ENCODE measurements around the gene CCDC30.
"Not testable (repeated sequence)": the region's sequence is repeated elsewhere in the genome, so short reads cannot be mapped to it uniquely, and the experiment has no call there.

CCDC30 gene

GRCh38 chr1:42613803-42614131, 150.7 kb downstream of the CCDC30 start:
- Histone ChIP-seq H3K4me3 (ENCODE audit: low read length in 2 of 2) (no peak overlapping the region), H3K36me3 (ENCODE audit: control insufficient read depth in 2 of 2, insufficient read depth in 2 of 2, low read length in 2 of 2) (no peaks in the 10 kb centered on the region), H3K27ac (ENCODE audit: low read depth in 2 of 2, low read length in 2 of 2) (no peak overlapping the region), H3K9me3 (ENCODE audit: control insufficient read depth in 2 of 2, low read length in 2 of 2) (no peaks in the 10 kb centered on the region), H3K9ac (ENCODE audit: low read depth in 1 of 2, low read length in 2 of 2) (no peak overlapping the region), H3K4me1 (ENCODE audit: control insufficient read depth in 2 of 2, insufficient read depth in 2 of 2, low read length in 2 of 2) (no peaks in the 10 kb centered on the region), H3K27me3 (ENCODE audit: control insufficient read depth in 2 of 2, insufficient read depth in 2 of 2, low read length in 2 of 2) (no peaks in the 10 kb centered on the region)

DNA sequence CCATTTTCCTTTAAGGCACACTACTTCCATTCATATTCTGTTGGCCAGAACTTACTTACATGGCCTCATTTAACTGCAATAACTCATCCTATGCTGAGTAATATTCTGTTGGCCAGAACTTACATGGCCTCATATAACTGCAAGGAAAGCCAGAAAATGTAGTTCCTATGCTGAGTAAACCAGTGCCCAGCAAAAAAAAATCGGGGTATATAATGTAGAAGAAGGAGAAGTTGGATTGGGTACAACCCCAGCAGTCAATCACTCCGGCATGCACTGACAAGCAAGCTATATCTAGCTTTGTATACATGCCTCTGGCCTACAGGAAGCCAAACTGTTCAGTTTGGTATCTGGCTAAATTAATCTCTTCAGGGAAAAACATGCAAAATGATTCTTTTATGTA, 155.8 kb downstream of the CCDC30 start:
- Histone ChIP-seq H3K4me3 (ENCODE audit: low read length in 2 of 2) (no peak overlapping the region), H3K9ac (ENCODE audit: low read depth in 1 of 2, low read length in 2 of 2) (no peak overlapping the region), H3K27ac (ENCODE audit: low read depth in 2 of 2, low read length in 2 of 2) (no peak overlapping the region), H3K36me3 (ENCODE audit: control insufficient read depth in 2 of 2, insufficient read depth in 2 of 2, low read length in 2 of 2) (no peaks in the 10 kb centered on the region), H3K27me3 (ENCODE audit: control insufficient read depth in 2 of 2, insufficient read depth in 2 of 2, low read length in 2 of 2) (no peaks in the 10 kb centered on the region), H3K4me1 (ENCODE audit: control insufficient read depth in 2 of 2, insufficient read depth in 2 of 2, low read length in 2 of 2) (no peaks in the 10 kb centered on the region), H3K9me3 (ENCODE audit: control insufficient read depth in 2 of 2, low read length in 2 of 2) (no peaks in the 10 kb centered on the region)

DNA sequence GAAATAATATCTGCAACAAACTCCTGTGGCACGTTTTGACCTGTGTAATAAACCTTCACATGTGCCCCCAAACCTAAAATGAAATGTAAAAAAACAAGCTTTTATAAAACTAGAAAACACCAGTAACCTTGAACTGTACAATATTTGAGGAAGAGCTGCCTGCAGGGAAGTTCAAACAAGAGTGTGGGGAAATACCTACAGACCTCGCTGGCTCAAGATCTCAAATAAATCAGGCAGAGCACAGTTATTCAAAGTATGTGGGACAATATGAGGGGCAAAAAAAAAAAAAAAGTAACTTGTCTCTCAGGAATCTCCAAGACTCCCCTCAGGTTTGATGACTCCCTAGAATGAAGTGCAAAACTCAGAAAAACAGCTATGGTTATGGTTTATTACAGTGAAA, 157.2 kb downstream of the CCDC30 start:
- Histone ChIP-seq H3K27me3 (ENCODE audit: control insufficient read depth in 2 of 2, insufficient read depth in 2 of 2, low read length in 2 of 2) (no peaks in the 10 kb centered on the region), H3K4me1 (ENCODE audit: control insufficient read depth in 2 of 2, insufficient read depth in 2 of 2, low read length in 2 of 2) (no peaks in the 10 kb centered on the region), H3K36me3 (ENCODE audit: control insufficient read depth in 2 of 2, insufficient read depth in 2 of 2, low read length in 2 of 2) (no peaks in the 10 kb centered on the region), H3K9me3 (ENCODE audit: control insufficient read depth in 2 of 2, low read length in 2 of 2) (no peaks in the 10 kb centered on the region), H3K9ac (ENCODE audit: low read depth in 1 of 2, low read length in 2 of 2) (no peak overlapping the region), H3K27ac (ENCODE audit: low read depth in 2 of 2, low read length in 2 of 2) (no peak overlapping the region), H3K4me3 (ENCODE audit: low read length in 2 of 2) (no peak overlapping the region)

DNA sequence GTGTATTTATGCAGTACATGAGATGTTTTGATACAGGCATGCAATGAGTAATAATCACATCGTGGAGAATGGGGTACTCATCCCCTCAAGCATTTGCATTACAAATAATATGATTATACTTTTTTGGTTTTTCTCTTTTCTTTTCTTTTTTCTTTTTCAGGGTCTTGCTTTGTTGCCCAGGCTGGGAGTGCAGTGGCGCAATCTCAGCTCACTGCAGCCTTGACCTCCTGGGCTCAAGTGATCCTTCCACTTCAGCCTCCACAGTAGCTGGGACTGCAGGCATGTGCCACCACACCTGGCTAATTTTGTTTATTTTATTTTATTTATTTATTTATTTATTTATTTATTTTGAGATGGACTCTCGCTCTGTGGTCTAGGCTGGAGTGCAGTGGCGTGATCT, 158.1 kb downstream of the CCDC30 start:
- not testable (repeated sequence) for H3K4me1 ChIP-seq (ENCODE audit: control insufficient read depth in 2 of 2, insufficient read depth in 2 of 2, low read length in 2 of 2); H3K9me3 ChIP-seq (ENCODE audit: control insufficient read depth in 2 of 2, low read length in 2 of 2)

GRCh38 chr1:42627205-42627604, 164.1 kb downstream of the CCDC30 start:
- not testable (repeated sequence) for H3K36me3 ChIP-seq (ENCODE audit: control insufficient read depth in 2 of 2, insufficient read depth in 2 of 2, low read length in 2 of 2); H3K9me3 ChIP-seq (ENCODE audit: control insufficient read depth in 2 of 2, low read length in 2 of 2); H3K4me1 ChIP-seq (ENCODE audit: control insufficient read depth in 2 of 2, insufficient read depth in 2 of 2, low read length in 2 of 2); H3K27me3 ChIP-seq (ENCODE audit: control insufficient read depth in 2 of 2, insufficient read depth in 2 of 2, low read length in 2 of 2); H3K4me3 ChIP-seq (ENCODE audit: low read length in 2 of 2); H3K27ac ChIP-seq (ENCODE audit: low read depth in 2 of 2, low read length in 2 of 2); H3K9ac ChIP-seq (ENCODE audit: low read depth in 1 of 2, low read length in 2 of 2)

More for the DNA sequence above, 158.1 kb downstream of the CCDC30 start:
- not testable (repeated sequence) for H3K9ac ChIP-seq (ENCODE audit: low read depth in 1 of 2, low read length in 2 of 2); H3K36me3 ChIP-seq (ENCODE audit: control insufficient read depth in 2 of 2, insufficient read depth in 2 of 2, low read length in 2 of 2); H3K4me3 ChIP-seq (ENCODE audit: low read length in 2 of 2); H3K27ac ChIP-seq (ENCODE audit: low read depth in 2 of 2, low read length in 2 of 2); H3K27me3 ChIP-seq (ENCODE audit: control insufficient read depth in 2 of 2, insufficient read depth in 2 of 2, low read length in 2 of 2)

DNA sequence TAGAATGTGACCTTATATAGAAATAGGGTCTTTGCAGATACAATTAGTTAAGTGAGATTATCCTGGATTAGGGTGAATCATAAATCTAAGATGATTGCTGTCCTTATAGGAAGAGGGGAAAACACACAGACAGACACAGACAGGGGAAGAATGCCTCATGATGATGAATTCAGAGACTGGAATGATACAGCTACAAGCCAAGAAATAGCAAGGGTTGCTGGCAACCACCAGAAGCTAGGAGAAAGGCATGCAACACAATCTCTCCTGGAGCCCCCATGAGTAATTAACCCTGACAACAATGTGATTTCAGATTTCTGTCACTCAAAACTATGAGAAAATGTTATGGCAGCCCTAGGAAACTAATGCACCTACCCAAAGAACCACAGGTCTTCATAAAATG, 176.0 kb downstream of the CCDC30 start:
- no peak overlapping the region for H3K9ac ChIP-seq (ENCODE audit: low read depth in 1 of 2, low read length in 2 of 2)
- no peaks in the 10 kb centered on the region for H3K36me3 ChIP-seq (ENCODE audit: control insufficient read depth in 2 of 2, insufficient read depth in 2 of 2, low read length in 2 of 2)
- H3K27me3 ChIP-seq (ENCODE audit: control insufficient read depth in 2 of 2, insufficient read depth in 2 of 2, low read length in 2 of 2) = no peaks in the 10 kb centered on the region
- H3K4me3 ChIP-seq (ENCODE audit: low read length in 2 of 2) = no peak overlapping the region
- H3K27ac ChIP-seq (ENCODE audit: low read depth in 2 of 2, low read length in 2 of 2) = no peak overlapping the region
- H3K9me3 ChIP-seq (ENCODE audit: control insufficient read depth in 2 of 2, low read length in 2 of 2) = no peaks in the 10 kb centered on the region
- H3K4me1 ChIP-seq (ENCODE audit: control insufficient read depth in 2 of 2, insufficient read depth in 2 of 2, low read length in 2 of 2) = no peaks in the 10 kb centered on the region

GRCh38 chr1:42646056-42646455, 183.0 kb downstream of the CCDC30 start:
- Histone ChIP-seq H3K9ac (ENCODE audit: low read depth in 1 of 2, low read length in 2 of 2) (no peak overlapping the region), H3K27me3 (ENCODE audit: control insufficient read depth in 2 of 2, insufficient read depth in 2 of 2, low read length in 2 of 2) (no peaks in the 10 kb centered on the region), H3K36me3 (ENCODE audit: control insufficient read depth in 2 of 2, insufficient read depth in 2 of 2, low read length in 2 of 2) (no peaks in the 10 kb centered on the region), H3K4me1 (ENCODE audit: control insufficient read depth in 2 of 2, insufficient read depth in 2 of 2, low read length in 2 of 2) (no peaks in the 10 kb centered on the region), H3K4me3 (ENCODE audit: low read length in 2 of 2) (no peak overlapping the region), H3K9me3 (ENCODE audit: control insufficient read depth in 2 of 2, low read length in 2 of 2) (no peaks in the 10 kb centered on the region), H3K27ac (ENCODE audit: low read depth in 2 of 2, low read length in 2 of 2) (no peak overlapping the region)

DNA sequence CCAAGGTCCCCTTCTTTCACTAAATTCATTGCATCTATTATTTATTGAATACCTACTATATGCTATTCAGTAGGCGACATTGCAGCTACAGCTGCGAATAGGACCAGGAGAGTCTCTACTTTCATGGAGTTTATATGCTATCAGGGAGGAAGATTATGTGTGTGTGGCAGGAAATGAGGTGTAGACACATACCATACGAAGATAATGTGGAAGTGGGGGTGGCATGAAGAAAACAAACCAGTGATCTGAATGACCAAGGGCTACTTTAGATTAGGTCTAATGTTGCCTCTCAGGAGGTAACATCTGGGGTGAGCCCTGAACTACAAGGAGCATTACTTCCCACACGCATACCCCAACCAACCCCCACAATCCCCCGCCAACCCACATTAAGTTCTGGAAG, 194.1 kb downstream of the CCDC30 start:
- no peaks in the 10 kb centered on the region for H3K27me3 ChIP-seq (ENCODE audit: control insufficient read depth in 2 of 2, insufficient read depth in 2 of 2, low read length in 2 of 2)
- H3K4me1 ChIP-seq (ENCODE audit: control insufficient read depth in 2 of 2, insufficient read depth in 2 of 2, low read length in 2 of 2) = peaks cover 14 to 16% of the 10 kb centered on the region in 2 donors
- H3K27ac ChIP-seq (ENCODE audit: low read depth in 2 of 2, low read length in 2 of 2) = no peak overlapping the region
- peak overlapping the region in 1 of 2 donors; percentile 71 for H3K9ac ChIP-seq (ENCODE audit: low read depth in 1 of 2, low read length in 2 of 2)
- peak overlapping the region in 1 of 2 donors; percentile 92 for H3K4me3 ChIP-seq (ENCODE audit: low read length in 2 of 2)
- no peaks in the 10 kb centered on the region for H3K9me3 ChIP-seq (ENCODE audit: control insufficient read depth in 2 of 2, low read length in 2 of 2)
- peaks cover 8 to 9% of the 10 kb centered on the region in 2 donors for H3K36me3 ChIP-seq (ENCODE audit: control insufficient read depth in 2 of 2, insufficient read depth in 2 of 2, low read length in 2 of 2)

DNA sequence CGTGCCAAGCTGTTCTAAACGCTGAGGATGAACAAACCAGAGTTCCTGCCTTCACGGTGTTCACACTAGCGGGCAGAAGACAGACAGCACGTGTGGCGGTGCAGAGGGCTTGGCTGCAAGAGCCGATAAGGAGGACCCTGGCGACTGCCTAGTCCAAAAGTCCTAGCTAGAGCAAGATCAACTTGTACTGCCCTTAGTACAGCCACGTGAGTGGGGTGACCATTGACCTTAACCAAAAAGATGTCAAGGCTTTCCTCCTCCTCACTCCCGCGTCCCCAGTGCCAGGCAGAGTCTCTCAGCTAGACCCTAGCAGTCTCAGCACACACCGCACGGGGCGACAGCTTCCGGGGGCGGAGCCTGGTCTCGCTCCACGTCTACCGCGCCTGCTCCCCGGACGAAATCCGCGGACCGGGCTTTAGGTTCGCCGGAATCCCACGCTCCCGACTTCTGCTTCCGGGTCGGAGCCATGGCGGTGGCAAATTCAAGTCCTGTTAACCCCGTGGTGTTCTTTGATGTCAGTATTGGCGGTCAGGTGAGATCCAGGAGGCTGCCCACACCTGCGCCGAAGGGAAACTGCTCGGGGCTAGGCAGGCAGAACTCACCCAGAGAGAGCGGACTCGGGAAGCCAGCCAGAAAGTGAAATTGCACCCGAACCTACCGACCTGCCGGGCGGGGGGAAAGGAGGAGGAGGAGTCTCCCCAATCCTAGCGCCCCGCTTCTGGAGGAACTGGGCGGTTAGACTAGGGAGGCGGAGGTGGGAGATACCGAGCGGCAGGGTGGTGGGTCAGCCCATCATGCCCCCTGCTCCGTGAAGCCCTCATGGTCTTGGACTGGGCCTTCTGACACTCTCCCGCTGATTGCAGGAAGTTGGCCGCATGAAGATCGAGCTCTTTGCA, 195.1 kb downstream of the CCDC30 start, which contains the start of gene PPIH:
PPIH (plus strand) TSS at position 443 of the 896 bp plus-strand sequence; CDS start at position 467, 24 bp downstream.
- Histone ChIP-seq H3K27ac (ENCODE audit: low read depth in 2 of 2, low read length in 2 of 2) (peak within 1 kb of the TSS; percentile 79 to 82), H3K4me3 (ENCODE audit: low read length in 2 of 2) (peak within 1 kb of the TSS; percentile 92), H3K9me3 (ENCODE audit: control insufficient read depth in 2 of 2, low read length in 2 of 2) (no peaks in the 10 kb centered on the region), H3K27me3 (ENCODE audit: control insufficient read depth in 2 of 2, insufficient read depth in 2 of 2, low read length in 2 of 2) (no peaks in the 10 kb centered on the region), H3K9ac (ENCODE audit: low read depth in 1 of 2, low read length in 2 of 2) (peak within 1 kb of the TSS; percentile 65 to 71), H3K4me1 (ENCODE audit: control insufficient read depth in 2 of 2, insufficient read depth in 2 of 2, low read length in 2 of 2) (peaks cover 14 to 16% of the 10 kb centered on the region in 2 donors), H3K36me3 (ENCODE audit: control insufficient read depth in 2 of 2, insufficient read depth in 2 of 2, low read length in 2 of 2) (peaks cover 8 to 11% of the 10 kb centered on the region in 2 donors)

- H3K27ac ChIP-seq (ENCODE audit: low read depth in 2 of 2, low read length in 2 of 2) = peak overlapping the region in 1 of 2 donors; percentile 82
- H3K36me3 ChIP-seq (ENCODE audit: control insufficient read depth in 2 of 2, insufficient read depth in 2 of 2, low read length in 2 of 2) = peaks cover 10 to 14% of the 10 kb centered on the region in 2 donors
- no peaks in the 10 kb centered on the region for H3K9me3 ChIP-seq (ENCODE audit: control insufficient read depth in 2 of 2, low read length in 2 of 2)
- H3K4me1 ChIP-seq (ENCODE audit: control insufficient read depth in 2 of 2, insufficient read depth in 2 of 2, low read length in 2 of 2) = peaks cover 14 to 16% of the 10 kb centered on the region in 2 donors
- no peaks in the 10 kb centered on the region for H3K27me3 ChIP-seq (ENCODE audit: control insufficient read depth in 2 of 2, insufficient read depth in 2 of 2, low read length in 2 of 2)
- H3K9ac ChIP-seq (ENCODE audit: low read depth in 1 of 2, low read length in 2 of 2) = peak overlapping the region; percentile 65 to 71
- peak overlapping the region; percentile 92 for H3K4me3 ChIP-seq (ENCODE audit: low read length in 2 of 2)
These were observed 195.8 kb downstream of the CCDC30 start for GRCh38 chr1:42658877-42659337.

Data from mucosa of rectum (tissue), 2 donors.